ENCODE measurements around the gene LYSMD4. TPM values are rescaled to one million over a fixed set of nuclear protein-coding genes. Genes with fewer than 3 reads are reported as not detected.

LYSMD4 gene
- total RNA-seq, 1 donor from 2014 or later, result 11.7 TPM

- Histone ChIP-seq H4K20me1 (ENCODE audit: low read depth) (no peaks in the 10 kb centered on the region), H3K9ac (no peak overlapping the region), H3K9me3 (ENCODE audit: low read depth) (no peaks in the 10 kb centered on the region), H3K27ac (no peak overlapping the region), H3F3A (ENCODE audit: low read depth) (no peaks in the 10 kb centered on the region), H3K27me3 (no peaks in the 10 kb centered on the region), H3K4me1 (no peaks in the 10 kb centered on the region), H3K79me2 (ENCODE audit: low read depth) (peaks cover 2% of the 10 kb centered on the region), H3K4me3 (no peak overlapping the region), H3K36me3 (peaks cover 6% of the 10 kb centered on the region), H2AFZ (replicated peaks) (no peak overlapping the region), H3K4me2 (no peak overlapping the region)
- Mint-ChIP-seq H3K27me3 (ENCODE audit: insufficient read depth, low read depth) (no peaks in the 10 kb centered on the region), H3K36me3 (peaks cover 48% of the 10 kb centered on the region), H3K4me3 (no peak overlapping the region), H3K9me3 (peaks cover 13% of the 10 kb centered on the region), H3K27ac (no peak overlapping the region), H3K4me1 (no peaks in the 10 kb centered on the region)
- TF ChIP-seq CTCF (IDR thresholded peaks at IDR 0.05), result no peak
- no peak for TF ChIP-seq EZH2 (IDR thresholded peaks at IDR 0.05)
- TF ChIP-seq EZH2phosphoT487 (IDR thresholded peaks at IDR 0.05), result no peak
- no peak for DNase-seq (ENCODE audit: low spot score)
Measured at GRCh38 chr15:99680276-99680675, 53.0 kb downstream of the LYSMD4 start.

DNA sequence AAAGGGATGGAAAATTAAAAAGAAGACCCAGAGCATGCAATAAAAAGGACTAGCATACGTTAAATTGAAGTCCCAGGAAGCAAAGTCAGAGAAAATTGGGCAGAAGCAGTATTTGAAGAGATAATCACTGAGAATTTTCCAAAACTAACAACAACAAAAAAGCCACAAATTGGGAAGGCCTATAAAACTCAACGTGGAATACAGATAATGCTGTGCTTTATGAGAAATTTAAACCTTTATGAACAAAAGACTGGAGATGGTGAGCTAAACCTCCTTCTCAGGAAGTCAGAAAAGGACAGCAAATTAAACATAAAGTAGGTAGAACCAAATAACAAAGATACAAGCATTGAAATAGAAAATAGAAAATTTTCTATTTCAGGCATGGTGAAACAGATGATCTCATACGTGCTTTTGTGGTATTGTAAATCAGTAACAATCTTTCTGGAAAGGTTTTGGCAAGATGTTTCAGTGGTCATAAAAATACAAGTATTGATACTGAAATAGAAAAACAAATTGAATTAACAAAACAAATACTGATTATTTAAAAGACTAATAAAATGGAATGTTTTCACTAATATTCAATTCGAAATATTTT lies 55.6 kb downstream of the LYSMD4 start:
- Histone ChIP-seq H3K36me3 (peaks cover 6% of the 10 kb centered on the region), H4K20me1 (ENCODE audit: low read depth) (no peaks in the 10 kb centered on the region), H3K27ac (no peak overlapping the region), H3K27me3 (no peaks in the 10 kb centered on the region), H2AFZ (replicated peaks) (no peak overlapping the region), H3K9ac (no peak overlapping the region), H3K9me3 (ENCODE audit: low read depth) (no peaks in the 10 kb centered on the region), H3F3A (ENCODE audit: low read depth) (no peaks in the 10 kb centered on the region), H3K79me2 (ENCODE audit: low read depth) (no peaks in the 10 kb centered on the region), H3K4me2 (no peak overlapping the region), H3K4me1 (no peaks in the 10 kb centered on the region), H3K4me3 (no peak overlapping the region)
- no peaks in the 10 kb centered on the region for H3K27me3 Mint-ChIP-seq (ENCODE audit: insufficient read depth, low read depth)
- no peaks in the 10 kb centered on the region for H3K4me1 Mint-ChIP-seq
- no peak for DNase-seq (ENCODE audit: low spot score)
- H3K36me3 Mint-ChIP-seq, result peaks cover 32% of the 10 kb centered on the region
- H3K4me3 Mint-ChIP-seq, result no peak overlapping the region
- H3K9me3 Mint-ChIP-seq, result no peaks in the 10 kb centered on the region
- TF ChIP-seq CTCF (IDR thresholded peaks at IDR 0.05) (no peak), EZH2 (IDR thresholded peaks at IDR 0.05) (no peak), EZH2phosphoT487 (IDR thresholded peaks at IDR 0.05) (no peak)
- no peak overlapping the region for H3K27ac Mint-ChIP-seq

Small RNAs within 50 kb of the gene (small RNA-seq; reads per million reads assigned to genes)
- not detected for gene RF00019

Other genes starting within 250 kb of the LYSMD4 start
- gene MEF2A, start 167.5 kb downstream of the LYSMD4 start, total RNA-seq (ENCODE audit: low replicate concordance), result 32.1 and 61.9 TPM in 2 replicates